Lung (tissue), 12 donors: Measurements from ENCODE around the gene PBX3. TPM values are rescaled to one million over a fixed set of nuclear protein-coding genes. Genes with fewer than 3 reads are reported as not detected.
A peak's percentile ranks its signal among the peaks of the same experiment; 100 is the strongest.

Experiments
- ATAC-seq: fragments of 200-7000 bp; cut with Tn5 transposase; one replicate; pipeline ENCODE4 v1.9.1; 2020; ENCODE audit warnings: moderate number of reproducible peaks; ENCODE audit not compliant: insufficient read depth, low FRiP score
- DNase-seq, 3 donors: peaks; one replicate each; pipeline ENCODE4 v3.0.0-alpha.2; 2013 to 2017
- H3K27ac ChIP-seq, 2 donors: one replicate each; pipeline ENCODE4 v1.5.1; 2013; ENCODE audit warnings: mild to moderate bottlenecking in 2 of 2, moderate library complexity in 2 of 2, control low read depth in 1 of 2, inconsistent platforms in 1 of 2, low read depth in 1 of 2, low read length in 1 of 2
- H3K27me3 ChIP-seq, 3 donors: one replicate each; pipeline ENCODE4 v1.5.1; 2013; ENCODE audit warnings: low read length in 2 of 3; ENCODE audit not compliant: control insufficient read depth in 3 of 3, insufficient read depth in 3 of 3
- H3K36me3 ChIP-seq, 4 donors: one replicate each; pipeline ENCODE4 v1.5.1; 2013; ENCODE audit warnings: low read length in 4 of 4, mild to moderate bottlenecking in 1 of 4, moderate library complexity in 1 of 4; ENCODE audit not compliant: control insufficient read depth in 4 of 4, insufficient read depth in 4 of 4
- H3K4me1 ChIP-seq, 5 donors: one replicate each; pipeline ENCODE4 v1.5.1; 2013; ENCODE audit warnings: low read length in 5 of 5, mild to moderate bottlenecking in 2 of 5, moderate library complexity in 1 of 5; ENCODE audit not compliant: control insufficient read depth in 5 of 5, insufficient read depth in 5 of 5
- H3K4me3 ChIP-seq: one replicate; pipeline ENCODE4 v1.5.1; 2013; ENCODE audit warnings: mild to moderate bottlenecking, control low read depth, moderate library complexity
- H3K9ac ChIP-seq, 2 donors: one replicate each; pipeline ENCODE4 v1.5.1; 2013; ENCODE audit warnings: low read length in 2 of 2, control low read depth in 1 of 2; ENCODE audit not compliant: insufficient read depth in 1 of 2
- H3K9me3 ChIP-seq, 4 donors: one replicate each; pipeline ENCODE4 v1.5.1; 2013; ENCODE audit warnings: low read length in 3 of 4, mild to moderate bottlenecking in 1 of 4, moderate library complexity in 1 of 4; ENCODE audit not compliant: control insufficient read depth in 4 of 4, insufficient read depth in 3 of 4
- CTCF ChIP-seq: IDR thresholded peaks from 2 replicates; pipeline ENCODE4 v1.5.1; 2012; ENCODE audit warnings: mild to moderate bottlenecking; ENCODE audit errors: control extremely low read depth, extremely low read depth
- WGBS, 2 donors: extraction: QIAGEN DNeasy Blood & Tissue Kit; methylation state at CpG; one replicate each; pipeline ENCODE4 v1.1.7; 2013; 5-methylcytosine and 5-hydroxymethylcytosine counted together
- polyA plus RNA-seq, 2 donors: library from polyadenylated mRNA; stranded (reverse); fragments of 200-250 nt; gene quantifications; one replicate each; pipeline ENCODE4 v1.2.1, GENCODE V29; 2013
- total RNA-seq, 2 donors: library from RNA; depleted of rRNA in 1 of 2; stranded (reverse); fragments of >200 nt in 1 of 2; gene quantifications; one replicate each; pipeline ENCODE4 v1.2.1, GENCODE V29; 2014 to 2021
- donor health status: control.
- donor health status: control.
- donor health status: Bipolar disorder and iron deficiency.
- donor health status: healthy.
- donor health status: DM: yes; HTN: yes; CAD: no.

PBX3 gene
- total and polyA plus RNA-seq, 4 donors = 8.6 to 60.4 (median 26.4) TPM

GRCh38 chr9:125878164-125878631 is 131.0 kb downstream of the PBX3 start:
- Histone ChIP-seq H3K36me3 (no peaks in the 10 kb centered on the region), H3K9me3 (no peaks in the 10 kb centered on the region), H3K4me1 (peaks cover 0 to 2% (median 0%) of the 10 kb centered on the region in 5 donors), H3K4me3 (no peak overlapping the region), H3K27ac (no peak overlapping the region), H3K9ac (no peak overlapping the region), H3K27me3 (no peaks in the 10 kb centered on the region)
- DNase-seq (no peak), ATAC-seq (no peak)
- no peak for TF ChIP-seq CTCF
- 72 to 86% methylated on average over 3 of the region's 3 CpGs for WGBS, 2 donors

- H3K36me3 ChIP-seq = no peaks in the 10 kb centered on the region
- ATAC-seq = no peak
- no peak for DNase-seq
- peaks cover 0 to 19% (median 2%) of the 10 kb centered on the region in 5 donors for H3K4me1 ChIP-seq
- no peak for TF ChIP-seq CTCF
- H3K4me3 ChIP-seq = no peak overlapping the region
- no peaks in the 10 kb centered on the region for H3K27me3 ChIP-seq
- no peak overlapping the region for H3K9ac ChIP-seq
- H3K9me3 ChIP-seq = no peaks in the 10 kb centered on the region
- no peak overlapping the region for H3K27ac ChIP-seq
Observed at GRCh38 chr9:125881042-125881441, 133.9 kb downstream of the PBX3 start.

- peaks cover 0 to 44% (median 18%) of the 10 kb centered on the region in 5 donors for H3K4me1 ChIP-seq
- 88% methylated on average over 6 of the region's 6 CpGs for WGBS, 2 donors
- no peaks in the 10 kb centered on the region for H3K27me3 ChIP-seq
- TF ChIP-seq CTCF = no peak
- DNase-seq (no peak), ATAC-seq (no peak)
- no peak overlapping the region for H3K4me3 ChIP-seq
- no peak overlapping the region for H3K9ac ChIP-seq
- H3K27ac ChIP-seq = no peak overlapping the region
- H3K9me3 ChIP-seq = no peaks in the 10 kb centered on the region
- H3K36me3 ChIP-seq = no peaks in the 10 kb centered on the region
Observed at GRCh38 chr9:125883565-125884217, 136.5 kb downstream of the PBX3 start.

GRCh38 chr9:125884218-125884595 is 137.0 kb downstream of the PBX3 start:
- no peak overlapping the region for H3K9ac ChIP-seq
- DNase-seq (peak in 1 of 3 donors; percentile 36), ATAC-seq (no peak)
- peaks cover 0 to 49% (median 18%) of the 10 kb centered on the region in 5 donors for H3K4me1 ChIP-seq
- no peaks in the 10 kb centered on the region for H3K27me3 ChIP-seq
- H3K9me3 ChIP-seq = no peaks in the 10 kb centered on the region
- TF ChIP-seq CTCF = no peak
- no peaks in the 10 kb centered on the region for H3K36me3 ChIP-seq
- H3K4me3 ChIP-seq = no peak overlapping the region
- H3K27ac ChIP-seq = no peak overlapping the region
